PFSK-1 (cell line): ENCODE measurements around the gene TMEM100.

ENCODE experiments used
- FOXP2 ChIP-seq: optimal IDR thresholded peaks from 2 replicates; pipeline ENCODE3; 2011; ENCODE audit warnings: borderline replicate concordance, control low read depth, inconsistent platforms; ENCODE audit not compliant: insufficient read depth; ENCODE audit errors: extremely low read length, extremely low read depth
- POLR2AphosphoS5 ChIP-seq: IDR thresholded peaks from 2 replicates; pipeline ENCODE4 v1.6.1; 2012; ENCODE audit warnings: low read depth, mild to moderate bottlenecking, control low read depth, low read length, moderate library complexity
- SIN3A ChIP-seq: IDR thresholded peaks from 2 replicates; pipeline ENCODE4 v1.6.1; 2012; ENCODE audit warnings: mild to moderate bottlenecking, low read length, moderate library complexity, borderline replicate concordance; ENCODE audit not compliant: insufficient read depth
- TAF1 ChIP-seq: IDR thresholded peaks from 2 replicates; pipeline ENCODE4 v1.6.1; 2012; ENCODE audit warnings: low read length, control low read depth, borderline replicate concordance; ENCODE audit not compliant: insufficient read depth
- TF ChIP-seq, protein P1 (sequence below), 2 experiments: IDR thresholded peaks; 2 replicates each; pipeline versions ENCODE4 v1.6.1 to v1.8.0; 2011 to 2012; ENCODE audit warnings: low read depth in 2 of 2, low read length in 2 of 2, control low read depth in 1 of 2, inconsistent platforms in 1 of 2, mild to moderate bottlenecking in 1 of 2, moderate library complexity in 1 of 2; ENCODE audit not compliant: insufficient read depth in 1 of 2

The TMEM100 gene

GRCh38 chr17:55708175-55708974 lies 14.3 kb downstream of the TMEM100 start:
- no peak for TF ChIP-seq TAF1
- TF ChIP-seq POLR2AphosphoS5: no peak
- TF ChIP-seq, protein P1, sequence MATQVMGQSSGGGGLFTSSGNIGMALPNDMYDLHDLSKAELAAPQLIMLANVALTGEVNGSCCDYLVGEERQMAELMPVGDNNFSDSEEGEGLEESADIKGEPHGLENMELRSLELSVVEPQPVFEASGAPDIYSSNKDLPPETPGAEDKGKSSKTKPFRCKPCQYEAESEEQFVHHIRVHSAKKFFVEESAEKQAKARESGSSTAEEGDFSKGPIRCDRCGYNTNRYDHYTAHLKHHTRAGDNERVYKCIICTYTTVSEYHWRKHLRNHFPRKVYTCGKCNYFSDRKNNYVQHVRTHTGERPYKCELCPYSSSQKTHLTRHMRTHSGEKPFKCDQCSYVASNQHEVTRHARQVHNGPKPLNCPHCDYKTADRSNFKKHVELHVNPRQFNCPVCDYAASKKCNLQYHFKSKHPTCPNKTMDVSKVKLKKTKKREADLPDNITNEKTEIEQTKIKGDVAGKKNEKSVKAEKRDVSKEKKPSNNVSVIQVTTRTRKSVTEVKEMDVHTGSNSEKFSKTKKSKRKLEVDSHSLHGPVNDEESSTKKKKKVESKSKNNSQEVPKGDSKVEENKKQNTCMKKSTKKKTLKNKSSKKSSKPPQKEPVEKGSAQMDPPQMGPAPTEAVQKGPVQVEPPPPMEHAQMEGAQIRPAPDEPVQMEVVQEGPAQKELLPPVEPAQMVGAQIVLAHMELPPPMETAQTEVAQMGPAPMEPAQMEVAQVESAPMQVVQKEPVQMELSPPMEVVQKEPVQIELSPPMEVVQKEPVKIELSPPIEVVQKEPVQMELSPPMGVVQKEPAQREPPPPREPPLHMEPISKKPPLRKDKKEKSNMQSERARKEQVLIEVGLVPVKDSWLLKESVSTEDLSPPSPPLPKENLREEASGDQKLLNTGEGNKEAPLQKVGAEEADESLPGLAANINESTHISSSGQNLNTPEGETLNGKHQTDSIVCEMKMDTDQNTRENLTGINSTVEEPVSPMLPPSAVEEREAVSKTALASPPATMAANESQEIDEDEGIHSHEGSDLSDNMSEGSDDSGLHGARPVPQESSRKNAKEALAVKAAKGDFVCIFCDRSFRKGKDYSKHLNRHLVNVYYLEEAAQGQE (IDR thresholded peaks at IDR 0.05; ENCODE audit: insufficient read depth in 1 of 2, low read depth in 2 of 2, low read length in 2 of 2): no peak
- TF ChIP-seq SIN3A: no peak

DNA sequence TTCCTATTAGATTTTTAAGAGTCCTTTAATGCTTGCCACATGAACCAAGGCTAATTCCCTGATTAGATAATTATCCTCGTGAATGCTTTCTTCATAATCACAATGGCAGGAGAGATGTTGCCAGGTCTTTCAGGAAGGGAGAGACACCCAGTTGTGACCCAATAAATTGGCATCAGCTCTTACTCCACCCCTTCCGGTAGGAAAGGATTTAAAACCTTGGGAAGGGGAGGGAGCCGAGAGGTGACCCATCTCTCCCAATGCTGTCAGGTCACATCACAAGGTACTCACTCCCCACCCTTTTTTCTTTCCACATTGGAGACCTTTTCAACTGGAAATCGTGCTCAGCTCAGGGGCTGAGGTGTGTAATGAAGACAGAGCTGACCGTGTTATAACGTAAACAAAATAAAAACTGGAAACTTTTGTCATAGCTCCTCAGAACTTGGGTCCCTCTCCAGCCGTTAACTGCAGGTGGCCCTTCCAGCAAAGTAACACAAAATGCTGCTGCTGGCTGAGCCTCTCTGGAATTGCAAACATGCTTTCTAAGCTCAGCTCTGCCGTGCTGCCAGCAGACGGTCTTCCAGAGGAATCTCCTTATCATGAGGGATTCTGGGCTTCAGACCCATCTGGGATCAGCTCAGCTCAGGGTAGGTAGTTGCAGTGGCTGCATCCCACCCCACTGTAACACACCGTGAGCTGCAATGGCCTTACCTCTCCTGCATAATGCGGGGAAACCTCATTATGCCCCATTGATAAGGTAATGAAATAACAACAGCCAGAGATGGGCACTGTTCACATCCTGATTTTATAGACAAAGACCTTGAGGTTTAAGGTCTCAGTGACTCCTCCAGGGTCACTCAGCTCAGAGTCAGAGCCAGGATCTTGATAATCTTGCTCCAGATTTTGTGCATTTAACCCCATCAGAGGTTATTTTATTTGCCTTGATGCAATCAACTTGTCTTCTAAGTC lies 15.6 kb downstream of the TMEM100 start:
- TF ChIP-seq FOXP2: no peak
- TF ChIP-seq, protein P1 (IDR thresholded peaks at IDR 0.05; ENCODE audit: insufficient read depth in 1 of 2, low read depth in 2 of 2, low read length in 2 of 2): no peak
- no peak for TF ChIP-seq TAF1
- no peak for TF ChIP-seq SIN3A
- no peak for TF ChIP-seq POLR2AphosphoS5

DNA sequence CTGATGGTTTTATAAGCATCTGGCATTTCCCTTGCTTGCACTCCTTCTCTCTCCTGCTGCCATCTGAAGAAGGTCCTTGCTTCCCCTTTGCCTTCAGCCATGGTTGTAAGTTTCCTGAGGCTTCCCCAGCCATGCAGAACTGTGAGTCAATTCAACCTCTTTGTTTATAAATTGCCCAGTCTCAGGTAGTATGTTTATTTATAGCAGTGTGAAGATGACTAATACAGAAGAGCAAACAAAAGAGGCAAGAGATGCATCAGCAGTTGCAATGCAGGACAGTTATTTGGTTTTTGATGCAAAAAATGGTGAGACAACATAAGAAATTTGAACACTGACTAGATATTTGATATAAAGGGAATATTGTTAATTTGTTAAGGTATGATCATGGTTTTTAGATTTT lies 16.8 kb downstream of the TMEM100 start:
- TF ChIP-seq SIN3A (no peak), POLR2AphosphoS5 (no peak), TAF1 (no peak), FOXP2 (no peak)
- TF ChIP-seq, protein P1 (IDR thresholded peaks at IDR 0.05; ENCODE audit: insufficient read depth in 1 of 2, low read depth in 2 of 2, low read length in 2 of 2): no peak

DNA sequence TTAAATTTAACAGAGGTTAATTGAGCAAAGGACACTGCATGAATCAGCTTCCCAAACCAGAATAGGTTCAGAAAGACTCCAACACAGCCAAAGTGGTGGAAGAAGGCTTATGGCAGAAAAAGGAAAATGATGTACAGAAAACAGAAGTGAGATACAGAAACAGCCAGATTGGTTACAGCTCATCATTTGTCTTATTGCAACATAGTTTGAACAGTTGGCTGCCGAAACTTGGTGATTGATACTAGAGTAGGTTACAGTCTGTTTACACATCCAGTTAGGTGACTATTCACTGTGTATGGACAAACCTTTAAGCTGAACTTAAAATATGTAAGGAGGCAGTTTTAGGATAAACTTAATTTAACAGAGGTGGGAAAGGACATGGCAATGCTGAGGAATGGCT lies 18.3 kb downstream of the TMEM100 start:
- TF ChIP-seq POLR2AphosphoS5 (no peak), TAF1 (no peak), FOXP2 (no peak), SIN3A (no peak)
- TF ChIP-seq, protein P1 (IDR thresholded peaks at IDR 0.05; ENCODE audit: insufficient read depth in 1 of 2, low read depth in 2 of 2, low read length in 2 of 2): no peak
